GM20000 (cell line): ENCODE results near the gene KIF16B.

Source experiments
- DNase-seq: peaks from one replicate; pipeline ENCODE4 v3.0.0; 2012; ENCODE audit warnings: low spot score
- TF ChIP-seq, protein P1 (sequence below): IDR thresholded peaks from 2 replicates; pipeline ENCODE4 v1.5.1; 2012; ENCODE audit warnings: mild to moderate bottlenecking, control low read depth; ENCODE audit errors: extremely low read depth, missing control alignments

Gene KIF16B

DNA sequence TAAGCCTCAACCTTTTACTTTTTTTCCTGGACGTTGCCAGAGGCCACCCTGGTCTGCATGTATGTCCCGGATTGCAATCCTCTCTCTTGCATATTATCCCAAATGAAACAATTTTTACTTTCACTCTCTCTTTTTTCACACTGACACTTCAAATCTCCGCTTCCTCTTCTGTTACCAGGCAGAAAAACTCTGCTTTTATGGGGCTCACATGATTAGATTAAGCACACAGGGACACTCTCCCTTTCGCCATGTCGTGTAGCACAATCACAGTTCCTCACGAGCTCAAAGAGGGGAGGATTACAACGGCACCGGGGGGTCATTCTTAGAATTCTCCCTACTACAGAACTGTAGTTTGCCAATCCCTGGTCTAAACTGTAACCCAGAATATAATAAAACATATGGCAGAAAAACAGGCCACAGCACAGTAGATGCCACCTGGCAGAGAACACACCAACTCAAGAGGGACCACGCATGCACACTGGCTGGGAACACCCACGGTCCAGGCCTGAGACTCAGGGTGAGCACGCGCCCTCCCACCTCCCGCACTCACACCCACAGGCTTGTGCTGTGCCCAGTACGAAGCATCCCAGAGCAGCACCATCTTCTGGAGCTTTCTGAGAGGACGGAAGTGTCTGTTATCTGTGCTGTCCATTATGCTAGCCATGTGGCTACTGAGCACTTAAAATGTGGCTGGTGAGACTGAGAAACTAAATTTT, 288.7 kb downstream of the KIF16B start:
- no peak for DNase-seq
- TF ChIP-seq, protein P1, sequence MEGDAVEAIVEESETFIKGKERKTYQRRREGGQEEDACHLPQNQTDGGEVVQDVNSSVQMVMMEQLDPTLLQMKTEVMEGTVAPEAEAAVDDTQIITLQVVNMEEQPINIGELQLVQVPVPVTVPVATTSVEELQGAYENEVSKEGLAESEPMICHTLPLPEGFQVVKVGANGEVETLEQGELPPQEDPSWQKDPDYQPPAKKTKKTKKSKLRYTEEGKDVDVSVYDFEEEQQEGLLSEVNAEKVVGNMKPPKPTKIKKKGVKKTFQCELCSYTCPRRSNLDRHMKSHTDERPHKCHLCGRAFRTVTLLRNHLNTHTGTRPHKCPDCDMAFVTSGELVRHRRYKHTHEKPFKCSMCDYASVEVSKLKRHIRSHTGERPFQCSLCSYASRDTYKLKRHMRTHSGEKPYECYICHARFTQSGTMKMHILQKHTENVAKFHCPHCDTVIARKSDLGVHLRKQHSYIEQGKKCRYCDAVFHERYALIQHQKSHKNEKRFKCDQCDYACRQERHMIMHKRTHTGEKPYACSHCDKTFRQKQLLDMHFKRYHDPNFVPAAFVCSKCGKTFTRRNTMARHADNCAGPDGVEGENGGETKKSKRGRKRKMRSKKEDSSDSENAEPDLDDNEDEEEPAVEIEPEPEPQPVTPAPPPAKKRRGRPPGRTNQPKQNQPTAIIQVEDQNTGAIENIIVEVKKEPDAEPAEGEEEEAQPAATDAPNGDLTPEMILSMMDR, result no peak

DNA sequence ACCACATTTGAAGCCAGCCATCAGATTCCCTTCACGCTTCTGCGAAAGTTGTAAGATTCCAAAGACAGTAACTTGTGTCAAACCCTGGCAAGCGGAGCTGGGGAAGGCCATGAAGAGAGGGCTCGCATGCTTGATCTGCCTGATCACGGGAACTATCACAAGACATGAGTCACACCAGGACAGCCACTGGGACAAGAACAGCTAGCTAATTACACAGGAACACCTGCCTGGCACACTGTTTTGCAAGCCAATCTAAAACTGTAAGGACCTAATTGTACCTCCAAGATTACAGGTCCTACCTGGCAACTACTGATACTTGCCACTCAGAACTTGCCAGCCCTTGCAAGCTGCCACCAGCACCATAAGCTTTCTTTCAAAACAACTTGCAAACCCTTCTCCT, 289.3 kb downstream of the KIF16B start:
- TF ChIP-seq, protein P1, result no peak

GRCh38 chr20:16283307-16283706, 289.9 kb downstream of the KIF16B start:
- TF ChIP-seq, protein P1, result no peak
- no peak for DNase-seq

More for the DNA sequence above, 289.3 kb downstream of the KIF16B start:
- no peak for DNase-seq

GRCh38 chr20:16280219-16280618, 293.0 kb downstream of the KIF16B start:
- TF ChIP-seq, protein P1, result no peak
- DNase-seq, result no peak

DNA sequence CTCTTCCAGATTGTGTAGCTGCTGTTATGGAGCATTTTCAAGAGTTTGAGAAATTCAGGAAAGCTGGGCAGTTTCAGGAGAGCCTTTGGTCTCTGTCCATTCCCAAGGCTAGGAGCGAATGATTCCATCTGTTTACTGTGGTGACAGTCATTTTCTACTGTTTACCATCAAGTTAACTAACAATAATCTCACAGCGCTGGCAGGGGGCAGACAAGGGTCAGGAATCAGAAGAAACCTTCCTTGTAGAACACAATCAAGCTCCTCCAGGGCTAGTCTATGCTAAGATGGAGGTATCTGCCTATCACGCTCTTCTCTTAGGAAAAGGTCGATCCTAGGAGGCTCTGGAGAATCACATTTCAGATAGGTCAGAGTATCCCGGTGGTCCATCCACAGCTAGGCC, 293.9 kb downstream of the KIF16B start:
- TF ChIP-seq, protein P1, result no peak
- DNase-seq, result no peak

GRCh38 chr20:16273812-16274555, 299.3 kb downstream of the KIF16B start:
- TF ChIP-seq, protein P1, result no peak

GRCh38 chr20:16272780-16273360, 300.4 kb downstream of the KIF16B start:
- DNase-seq, result no peak
- TF ChIP-seq, protein P1, result no peak

More at GRCh38 chr20:16273812-16274555, 299.3 kb downstream of the KIF16B start:
- no peak for DNase-seq
